Lower leg skin (tissue), 4 donors: ENCODE data around the gene RAB3GAP1. TPM values are rescaled to one million over a fixed set of nuclear protein-coding genes. Genes with fewer than 3 reads are reported as not detected.

ENCODE experiments used
- DNase-seq, 2 donors: peaks; one replicate each; pipeline ENCODE4 v3.0.0-alpha.2; 2019; ENCODE audit warnings: low spot score in 2 of 2
- H3K4me3 ChIP-seq: fragments of 200-600 bp; sonication (generic); 2 replicates; pipeline ENCODE4 v1.5.1; 2017; ENCODE audit warnings: mild to moderate bottlenecking, low read depth; ENCODE audit not compliant: poor library complexity, severe bottlenecking
- POLR2A ChIP-seq, 2 donors: fragments of 450-650 bp; IDR thresholded peaks; one replicate each; pipeline ENCODE4 v1.6.1; 2016 to 2017; ENCODE audit warnings: antibody characterized with exemption in 2 of 2, mild to moderate bottlenecking in 1 of 2, moderate library complexity in 1 of 2
- WGBS, 2 donors: methylation state at CpG; one replicate each; pipeline ENCODE4 v1.1.5; 2018; 5-methylcytosine and 5-hydroxymethylcytosine counted together
- intact Hi-C: fragments of 100-400 bp; cut with DNase I; formaldehyde crosslinking; loops from one replicate; pipeline ENCODE4 v1.15.0; 2023; ENCODE audit warnings: low total_unique reads
- total RNA-seq, 4 donors: library from RNA; depleted of rRNA; stranded (reverse); fragments of >200 nt; gene quantifications; one replicate each; pipeline ENCODE4 v1.1.0, GENCODE V29; 2016
- TF ChIP-seq, protein P1 (sequence below), 3 donors: fragments of 450-650 bp; IDR thresholded peaks; one replicate each; pipeline ENCODE4 v1.5.1; 2016; ENCODE audit warnings: antibody characterized with exemption in 3 of 3, mild to moderate bottlenecking in 3 of 3, moderate library complexity in 2 of 3

RAB3GAP1 gene
- total RNA-seq, 4 donors from 2014 or later: 50.8 to 57.5 (median 52.4) TPM

DNA sequence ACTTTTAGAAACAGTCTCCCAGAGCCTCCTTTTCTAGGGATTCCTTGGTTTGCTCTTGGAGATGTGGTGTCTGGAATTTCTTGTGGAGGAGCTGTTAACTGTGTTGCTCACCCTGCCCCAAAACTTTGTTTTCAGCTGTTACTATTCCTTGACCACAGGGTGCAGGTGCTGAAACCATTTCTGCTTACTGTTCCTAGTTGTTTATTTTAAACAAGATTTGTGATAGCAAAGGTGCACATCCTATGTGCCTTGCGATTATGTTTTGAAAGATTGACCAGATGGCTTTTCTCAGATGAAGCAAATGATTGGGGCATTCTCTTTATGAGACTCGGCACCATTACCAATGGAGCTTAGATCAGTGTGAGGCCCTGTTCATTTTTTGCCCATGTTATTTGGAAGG is 111.2 kb downstream of the RAB3GAP1 start:
- WGBS, 2 donors: 96 to 98% methylated on average over 2 of the region's 2 CpGs
- no peak overlapping the region for H3K4me3 ChIP-seq
- TF ChIP-seq, protein P1, sequence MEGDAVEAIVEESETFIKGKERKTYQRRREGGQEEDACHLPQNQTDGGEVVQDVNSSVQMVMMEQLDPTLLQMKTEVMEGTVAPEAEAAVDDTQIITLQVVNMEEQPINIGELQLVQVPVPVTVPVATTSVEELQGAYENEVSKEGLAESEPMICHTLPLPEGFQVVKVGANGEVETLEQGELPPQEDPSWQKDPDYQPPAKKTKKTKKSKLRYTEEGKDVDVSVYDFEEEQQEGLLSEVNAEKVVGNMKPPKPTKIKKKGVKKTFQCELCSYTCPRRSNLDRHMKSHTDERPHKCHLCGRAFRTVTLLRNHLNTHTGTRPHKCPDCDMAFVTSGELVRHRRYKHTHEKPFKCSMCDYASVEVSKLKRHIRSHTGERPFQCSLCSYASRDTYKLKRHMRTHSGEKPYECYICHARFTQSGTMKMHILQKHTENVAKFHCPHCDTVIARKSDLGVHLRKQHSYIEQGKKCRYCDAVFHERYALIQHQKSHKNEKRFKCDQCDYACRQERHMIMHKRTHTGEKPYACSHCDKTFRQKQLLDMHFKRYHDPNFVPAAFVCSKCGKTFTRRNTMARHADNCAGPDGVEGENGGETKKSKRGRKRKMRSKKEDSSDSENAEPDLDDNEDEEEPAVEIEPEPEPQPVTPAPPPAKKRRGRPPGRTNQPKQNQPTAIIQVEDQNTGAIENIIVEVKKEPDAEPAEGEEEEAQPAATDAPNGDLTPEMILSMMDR (IDR thresholded peaks at IDR 0.05): no peak
- TF ChIP-seq POLR2A (IDR thresholded peaks at IDR 0.05): no peak
- intact Hi-C loops: no loop called here
- DNase-seq: no peak

DNA sequence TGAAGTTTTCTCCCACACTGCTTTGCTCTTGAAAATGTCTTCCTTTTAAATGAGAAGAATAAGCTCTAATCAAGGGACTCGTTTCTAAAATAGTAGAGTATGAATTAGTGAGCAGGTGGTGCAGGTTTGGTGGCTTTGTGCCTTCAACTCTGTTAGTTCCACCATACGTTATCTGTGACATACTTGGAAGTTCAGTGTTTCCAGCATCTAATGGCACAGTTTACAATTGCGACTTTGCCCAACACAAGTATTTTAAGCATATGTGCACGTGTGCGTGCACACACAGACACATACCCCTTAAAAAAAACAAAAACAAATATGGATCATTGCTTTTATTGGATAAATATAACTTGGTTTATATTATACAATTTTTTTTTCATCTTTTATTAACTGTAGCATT is 111.8 kb downstream of the RAB3GAP1 start:
- intact Hi-C loops: no loop called here
- WGBS, 2 donors: 90 to 92% methylated on average over 5 of the region's 5 CpGs
- DNase-seq: no peak
- no peak overlapping the region for H3K4me3 ChIP-seq
- TF ChIP-seq, protein P1 (IDR thresholded peaks at IDR 0.05): no peak
- TF ChIP-seq POLR2A (IDR thresholded peaks at IDR 0.05): no peak

DNA sequence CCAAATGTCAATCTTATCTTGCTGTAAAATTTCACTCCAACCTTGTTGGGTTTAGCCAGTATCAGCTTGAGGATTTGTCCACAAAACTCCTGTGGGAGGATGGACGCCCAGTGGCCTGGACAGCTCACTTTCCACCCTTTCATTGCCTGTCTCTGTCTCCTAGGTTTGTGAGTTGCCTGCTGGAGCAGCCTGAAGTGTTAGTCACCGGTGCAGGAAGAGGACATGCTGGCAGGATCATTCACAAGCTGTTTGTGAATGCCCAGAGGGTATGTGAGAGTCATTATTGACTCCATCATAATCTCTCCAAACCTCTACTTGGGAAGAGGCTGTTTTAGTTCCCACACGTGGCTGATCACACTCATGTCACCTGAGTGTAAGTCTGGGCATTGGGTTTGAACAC is 112.3 kb downstream of the RAB3GAP1 start:
- WGBS, 2 donors: 49 to 55% methylated on average over 3 of the region's 3 CpGs
- no peak for DNase-seq
- no peak overlapping the region for H3K4me3 ChIP-seq
- intact Hi-C loops: no loop called here
- TF ChIP-seq, protein P1 (IDR thresholded peaks at IDR 0.05): no peak
- TF ChIP-seq POLR2A (IDR thresholded peaks at IDR 0.05): no peak

DNA sequence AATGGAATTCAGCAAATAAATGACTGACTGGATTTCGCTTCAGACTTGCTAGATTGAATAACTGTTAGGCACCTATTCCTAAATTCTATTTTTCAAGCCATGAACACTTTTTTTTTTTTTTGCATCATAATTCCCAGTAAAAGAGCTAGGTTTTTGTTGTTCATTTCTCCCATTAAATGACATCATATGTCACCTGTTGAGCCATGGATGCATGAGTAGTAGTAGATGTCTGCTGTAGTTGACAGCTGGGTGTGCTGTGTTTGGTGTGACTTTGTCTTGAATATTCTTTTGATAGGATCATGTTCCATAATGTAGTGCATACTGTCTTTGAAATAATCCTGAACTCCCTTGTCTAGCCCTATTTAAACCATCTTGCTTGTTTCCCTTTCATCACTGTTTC is 115.2 kb downstream of the RAB3GAP1 start:
- TF ChIP-seq, protein P1 (IDR thresholded peaks at IDR 0.05): no peak
- TF ChIP-seq POLR2A (IDR thresholded peaks at IDR 0.05): no peak
- DNase-seq: no peak
- 91 to 96% methylated on average over 1 of the region's 1 CpG for WGBS, 2 donors
- H3K4me3 ChIP-seq: no peak overlapping the region
- intact Hi-C loops: no loop called here

DNA sequence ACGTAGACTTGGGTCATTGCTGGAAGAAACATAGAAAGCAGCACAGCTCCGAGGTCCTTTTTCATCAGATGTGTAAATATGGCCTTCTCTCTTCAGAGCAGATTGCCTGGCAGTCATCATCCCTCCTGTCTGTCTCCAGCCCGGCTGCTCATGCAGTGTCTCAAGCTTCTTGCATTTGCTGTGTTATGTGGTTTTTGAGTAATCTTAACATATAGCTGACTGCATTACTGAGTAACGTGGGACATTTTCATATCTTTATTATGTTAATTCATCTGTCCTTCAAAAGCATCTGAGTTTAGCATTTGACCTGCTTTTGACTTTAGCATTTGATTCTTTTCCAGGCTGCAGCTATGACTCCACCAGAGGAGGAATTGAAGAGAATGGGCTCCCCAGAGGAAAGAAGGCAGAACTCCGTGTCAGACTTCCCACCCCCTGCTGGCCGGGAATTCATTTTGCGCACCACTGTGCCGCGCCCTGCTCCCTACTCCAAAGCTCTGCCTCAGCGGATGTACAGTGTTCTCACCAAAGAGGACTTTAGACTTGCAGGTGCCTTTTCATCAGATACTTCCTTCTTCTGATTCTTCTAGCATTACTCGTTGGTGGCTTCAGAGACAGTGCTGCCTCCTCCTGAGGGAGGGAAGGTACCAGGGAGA is 116.2 kb downstream of the RAB3GAP1 start:
- intact Hi-C loops: no loop called here
- 88 to 92% methylated on average over 11 of the region's 11 CpGs for WGBS, 2 donors
- TF ChIP-seq POLR2A (IDR thresholded peaks at IDR 0.05): no peak
- TF ChIP-seq, protein P1 (IDR thresholded peaks at IDR 0.05): no peak
- DNase-seq: no peak
- H3K4me3 ChIP-seq: no peak overlapping the region
